H1 (cell line): ENCODE data around the gene PDE1C.

Experiments
- CREB1 ChIP-seq: IDR thresholded peaks from 2 replicates; pipeline ENCODE4 v1.6.1; 2012; ENCODE audit warnings: inconsistent platforms
- EGR1 ChIP-seq: IDR thresholded peaks from 2 replicates; pipeline ENCODE4 v1.6.1; 2011; ENCODE audit warnings: low read depth, low read length, borderline replicate concordance
- JUND ChIP-seq: IDR thresholded peaks from 2 replicates; pipeline ENCODE4 v1.6.1; 2011; ENCODE audit warnings: mild to moderate bottlenecking, improper control_type of control experiment, low read length
- NANOG ChIP-seq: IDR thresholded peaks from 2 replicates; pipeline ENCODE4 v1.6.1; 2011; ENCODE audit warnings: low read length, low read depth, mild to moderate bottlenecking, inconsistent platforms; ENCODE audit not compliant: insufficient read depth, poor library complexity, severe bottlenecking
- NRF1 ChIP-seq: IDR thresholded peaks from 2 replicates; pipeline ENCODE4 v1.6.1; 2011; ENCODE audit warnings: mild to moderate bottlenecking, low read depth, low read length, improper control_type of control experiment
- POLR2A ChIP-seq, 2 experiments: IDR thresholded peaks; 1 replicate in 1 of 2; 2 replicates in 1 of 2; pipeline ENCODE4 v1.6.1; 2011; ENCODE audit warnings: low read depth in 2 of 2, low read length in 2 of 2, mild to moderate bottlenecking in 2 of 2; ENCODE audit errors: control extremely low read depth in 1 of 2
- POLR2AphosphoS5 ChIP-seq: IDR thresholded peaks from 2 replicates; pipeline ENCODE4 v1.6.1; 2011; ENCODE audit warnings: low read depth, low read length
- SIX5 ChIP-seq: IDR thresholded peaks from 2 replicates; pipeline ENCODE4 v1.6.1; 2011; ENCODE audit warnings: mild to moderate bottlenecking, low read depth, low read length
- SP2 ChIP-seq: IDR thresholded peaks from 2 replicates; pipeline ENCODE4 v1.6.1; 2012; ENCODE audit warnings: mild to moderate bottlenecking, low read length, inconsistent platforms
- SUZ12 ChIP-seq: fragments of 200-600 bp; sonication (generic); IDR thresholded peaks from 2 replicates; pipeline ENCODE4 v1.6.1; 2012; ENCODE audit warnings: mild to moderate bottlenecking, inconsistent platforms, low read length, moderate library complexity, mixed read lengths
- ZNF274 ChIP-seq: IDR thresholded peaks from 2 replicates; pipeline ENCODE4 v1.7.0; 2012; ENCODE audit warnings: low read length, borderline replicate concordance; ENCODE audit errors: extremely low read depth
- TF ChIP-seq, protein P1 (sequence below), 3 experiments: IDR thresholded peaks; 1 replicate in 2 of 3; 2 replicates in 1 of 3; pipeline versions ENCODE4 v1.5.1 to v1.6.1; 2011; ENCODE audit warnings: low read length in 3 of 3, mild to moderate bottlenecking in 3 of 3, inconsistent platforms in 2 of 3, low read depth in 1 of 3, moderate library complexity in 1 of 3; ENCODE audit not compliant: insufficient read depth in 1 of 3; ENCODE audit errors: control extremely low read depth in 1 of 3
- TF ChIP-seq, protein P2 (sequence below): IDR thresholded peaks from 2 replicates; pipeline ENCODE4 v1.6.1; 2011; ENCODE audit warnings: low read length, improper control_type of control experiment

DNA sequence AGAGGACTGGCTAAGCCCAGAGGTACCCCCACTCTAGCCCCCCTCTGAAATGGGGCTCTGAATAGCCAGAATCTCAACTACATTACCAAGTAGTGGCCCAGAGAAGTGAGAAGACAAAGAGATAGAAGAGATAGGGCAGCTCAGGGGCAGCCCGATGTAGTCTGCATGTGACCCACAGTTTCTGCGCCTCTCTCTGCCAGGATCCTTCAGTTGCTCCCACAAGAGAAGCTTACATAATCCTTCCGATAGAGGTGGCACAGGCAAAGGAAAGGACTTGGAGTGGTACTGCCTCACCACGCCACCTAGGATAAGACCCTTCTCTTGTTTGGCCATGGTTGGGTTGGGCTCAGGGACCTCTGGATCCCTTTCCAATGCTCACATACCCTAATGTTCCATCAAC is 5.4 kb upstream of the PDE1C start:
- TF ChIP-seq, protein P1, sequence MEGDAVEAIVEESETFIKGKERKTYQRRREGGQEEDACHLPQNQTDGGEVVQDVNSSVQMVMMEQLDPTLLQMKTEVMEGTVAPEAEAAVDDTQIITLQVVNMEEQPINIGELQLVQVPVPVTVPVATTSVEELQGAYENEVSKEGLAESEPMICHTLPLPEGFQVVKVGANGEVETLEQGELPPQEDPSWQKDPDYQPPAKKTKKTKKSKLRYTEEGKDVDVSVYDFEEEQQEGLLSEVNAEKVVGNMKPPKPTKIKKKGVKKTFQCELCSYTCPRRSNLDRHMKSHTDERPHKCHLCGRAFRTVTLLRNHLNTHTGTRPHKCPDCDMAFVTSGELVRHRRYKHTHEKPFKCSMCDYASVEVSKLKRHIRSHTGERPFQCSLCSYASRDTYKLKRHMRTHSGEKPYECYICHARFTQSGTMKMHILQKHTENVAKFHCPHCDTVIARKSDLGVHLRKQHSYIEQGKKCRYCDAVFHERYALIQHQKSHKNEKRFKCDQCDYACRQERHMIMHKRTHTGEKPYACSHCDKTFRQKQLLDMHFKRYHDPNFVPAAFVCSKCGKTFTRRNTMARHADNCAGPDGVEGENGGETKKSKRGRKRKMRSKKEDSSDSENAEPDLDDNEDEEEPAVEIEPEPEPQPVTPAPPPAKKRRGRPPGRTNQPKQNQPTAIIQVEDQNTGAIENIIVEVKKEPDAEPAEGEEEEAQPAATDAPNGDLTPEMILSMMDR (IDR thresholded peaks at IDR 0.05; ENCODE audit: control extremely low read depth in 1 of 3, insufficient read depth in 1 of 3, low read depth in 1 of 3, low read length in 3 of 3), result no peak
- TF ChIP-seq CREB1 (no peak), JUND (no peak), POLR2AphosphoS5 (no peak), POLR2A (IDR thresholded peaks at IDR 0.05; ENCODE audit: control extremely low read depth in 1 of 2, low read depth in 2 of 2, low read length in 2 of 2) (no peak), SUZ12 (no peak), NRF1 (no peak), EGR1 (no peak), NANOG (no peak), SIX5 (no peak), ZNF274 (no peak), SP2 (no peak)
- TF ChIP-seq, protein P2, sequence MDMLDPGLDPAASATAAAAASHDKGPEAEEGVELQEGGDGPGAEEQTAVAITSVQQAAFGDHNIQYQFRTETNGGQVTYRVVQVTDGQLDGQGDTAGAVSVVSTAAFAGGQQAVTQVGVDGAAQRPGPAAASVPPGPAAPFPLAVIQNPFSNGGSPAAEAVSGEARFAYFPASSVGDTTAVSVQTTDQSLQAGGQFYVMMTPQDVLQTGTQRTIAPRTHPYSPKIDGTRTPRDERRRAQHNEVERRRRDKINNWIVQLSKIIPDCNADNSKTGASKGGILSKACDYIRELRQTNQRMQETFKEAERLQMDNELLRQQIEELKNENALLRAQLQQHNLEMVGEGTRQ, result no peak
